GM20000 (cell line): ENCODE data around the gene STON2.

Experiments used
- DNase-seq: peaks from one replicate; pipeline ENCODE4 v3.0.0; 2012; ENCODE audit warnings: low spot score
- CTCF ChIP-seq: IDR thresholded peaks from 2 replicates; pipeline ENCODE4 v1.5.1; 2012; ENCODE audit warnings: mild to moderate bottlenecking, control low read depth; ENCODE audit errors: extremely low read depth, missing control alignments

The STON2 gene

GRCh38 chr14:81416981-81417380, 16.9 kb upstream of the STON2 start:
- no peak for TF ChIP-seq CTCF
- no peak for DNase-seq

- DNase-seq: no peak
- no peak for TF ChIP-seq CTCF
Measured at GRCh38 chr14:81416194-81416952, 16.2 kb upstream of the STON2 start.

GRCh38 chr14:81415781-81416180, 15.7 kb upstream of the STON2 start:
- no peak for TF ChIP-seq CTCF
- no peak for DNase-seq

GRCh38 chr14:81414123-81414522, 14.0 kb upstream of the STON2 start:
- no peak for TF ChIP-seq CTCF
- no peak for DNase-seq

- DNase-seq: no peak
- no peak for TF ChIP-seq CTCF
Measured at GRCh38 chr14:81412779-81413178, 12.7 kb upstream of the STON2 start.

GRCh38 chr14:81408595-81408994, 8.5 kb upstream of the STON2 start:
- no peak for TF ChIP-seq CTCF
- DNase-seq: no peak

- DNase-seq: no peak
- TF ChIP-seq CTCF: no peak
Measured at GRCh38 chr14:81406863-81407262, 6.7 kb upstream of the STON2 start.
